GM19438 (cell line): ENCODE data around the gene EIF2B2.
A peak's percentile ranks its signal among the peaks of the same experiment; 100 is the strongest.

Source experiments
- ATAC-seq: cut with Tn5 transposase; IDR thresholded peaks from one replicate; pipeline ENCODE4 v1.9.1; 2021; ENCODE audit warnings: low read depth; ENCODE audit not compliant: unreplicated experiment

EIF2B2 gene

DNA sequence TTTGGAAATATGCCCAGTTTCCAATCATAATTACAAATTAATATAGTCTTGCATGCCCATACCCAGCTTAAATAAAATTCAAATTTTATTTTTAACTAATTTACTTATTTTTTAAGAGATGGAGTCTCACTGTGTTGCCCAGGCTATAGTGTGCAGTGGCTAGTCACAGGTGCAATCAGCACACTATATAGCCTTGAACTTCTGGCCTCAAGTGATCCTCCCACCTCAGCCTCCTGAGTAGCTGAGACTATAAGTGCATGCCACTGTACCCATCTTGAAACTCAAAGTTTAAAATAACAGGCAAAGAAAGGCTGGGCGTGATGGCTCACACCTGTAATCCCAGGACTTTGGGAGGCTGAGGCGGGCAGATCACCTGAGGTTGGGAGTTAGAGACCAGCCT lies 38.2 kb downstream of the EIF2B2 start:
- no peak for ATAC-seq

- ATAC-seq: no peak
These were observed 38.9 kb downstream of the EIF2B2 start for GRCh38 chr14:75041613-75042012.

- no peak for ATAC-seq
These were observed 39.3 kb downstream of the EIF2B2 start for GRCh38 chr14:75042035-75042434.

DNA sequence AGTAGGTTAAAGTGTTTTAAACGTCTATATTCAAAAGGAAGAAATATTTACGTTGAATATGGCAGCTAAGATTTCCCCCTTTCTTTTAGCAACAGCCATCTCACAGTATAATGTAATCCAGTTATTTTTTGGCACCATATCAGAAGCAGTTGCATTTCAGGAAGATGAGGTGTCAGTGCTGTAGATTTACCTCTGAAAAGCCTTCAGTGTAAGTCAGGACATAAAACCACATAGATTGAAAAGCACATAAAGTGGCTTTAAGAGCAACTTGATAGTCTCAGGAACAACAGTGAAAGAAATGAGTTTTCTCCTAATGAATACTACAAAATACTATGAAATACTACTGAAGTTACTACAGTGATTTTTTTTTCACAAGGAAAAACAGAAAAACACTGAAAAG lies 41.6 kb downstream of the EIF2B2 start:
- no peak for ATAC-seq

GRCh38 chr14:75044752-75045151 lies 42.0 kb downstream of the EIF2B2 start:
- no peak for ATAC-seq

- no peak for ATAC-seq
These were observed 43.6 kb downstream of the EIF2B2 start for GRCh38 chr14:75046275-75046674.

DNA sequence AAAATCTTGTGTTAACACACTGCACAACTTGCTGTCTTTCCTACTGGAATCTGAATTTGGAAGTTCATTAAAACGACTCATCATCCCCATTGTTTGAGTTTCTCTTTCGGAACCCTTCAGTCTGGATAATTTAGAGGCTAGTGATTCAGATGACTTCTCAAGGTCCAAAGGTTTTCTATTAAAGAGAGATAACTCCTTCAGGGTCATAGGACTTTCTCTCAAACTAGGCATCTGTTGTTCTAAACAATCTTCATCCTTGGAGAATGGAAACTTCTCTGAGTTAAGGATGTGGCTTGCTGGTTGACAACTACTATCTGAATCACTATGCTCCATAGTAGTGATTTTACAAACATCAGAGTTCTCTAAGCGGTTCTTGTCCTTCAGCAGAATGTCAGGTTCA lies 44.2 kb downstream of the EIF2B2 start:
- no peak for ATAC-seq

GRCh38 chr14:75047506-75047905 lies 44.8 kb downstream of the EIF2B2 start:
- ATAC-seq: no peak

DNA sequence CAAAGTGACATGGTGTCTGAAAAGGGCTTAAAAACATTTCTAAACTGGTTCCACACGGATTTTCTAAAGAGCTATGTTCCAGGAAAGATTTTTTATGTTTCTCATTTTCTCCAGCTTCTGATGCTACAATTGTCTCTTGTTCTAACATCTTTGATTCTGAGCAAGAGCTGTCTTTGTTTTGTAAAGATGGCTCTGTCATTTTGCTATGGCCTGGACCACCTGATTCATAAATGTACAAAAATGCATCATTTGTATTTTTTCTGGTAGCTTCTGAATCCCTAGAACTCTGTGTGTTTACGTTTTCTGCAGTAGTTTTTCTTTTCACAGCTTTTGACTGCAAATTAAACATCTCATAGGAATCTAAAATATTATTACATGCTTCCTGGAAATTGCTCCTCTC lies 45.4 kb downstream of the EIF2B2 start:
- no peak for ATAC-seq

DNA sequence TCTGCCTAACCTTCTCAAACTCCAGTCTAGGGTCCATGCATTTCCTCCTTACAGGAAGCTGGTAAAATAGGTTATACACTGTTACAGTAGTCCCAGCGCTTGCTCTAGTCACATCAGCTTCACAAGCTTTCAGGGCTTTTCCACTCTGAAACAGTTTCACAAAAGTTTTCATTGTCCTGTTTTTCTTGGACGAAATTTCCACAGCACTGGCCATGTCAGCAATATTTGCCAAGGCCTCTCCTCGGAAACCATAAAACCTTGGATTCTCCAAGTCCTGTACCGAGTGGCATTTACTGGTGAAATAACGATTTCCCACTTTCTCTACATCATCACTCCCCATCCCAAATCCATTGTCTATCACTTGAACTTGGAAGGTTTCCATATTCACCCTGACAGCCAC lies 46.4 kb downstream of the EIF2B2 start:
- ATAC-seq: no peak

- ATAC-seq: no peak
These were observed 47.0 kb downstream of the EIF2B2 start for GRCh38 chr14:75049731-75050201.

DNA sequence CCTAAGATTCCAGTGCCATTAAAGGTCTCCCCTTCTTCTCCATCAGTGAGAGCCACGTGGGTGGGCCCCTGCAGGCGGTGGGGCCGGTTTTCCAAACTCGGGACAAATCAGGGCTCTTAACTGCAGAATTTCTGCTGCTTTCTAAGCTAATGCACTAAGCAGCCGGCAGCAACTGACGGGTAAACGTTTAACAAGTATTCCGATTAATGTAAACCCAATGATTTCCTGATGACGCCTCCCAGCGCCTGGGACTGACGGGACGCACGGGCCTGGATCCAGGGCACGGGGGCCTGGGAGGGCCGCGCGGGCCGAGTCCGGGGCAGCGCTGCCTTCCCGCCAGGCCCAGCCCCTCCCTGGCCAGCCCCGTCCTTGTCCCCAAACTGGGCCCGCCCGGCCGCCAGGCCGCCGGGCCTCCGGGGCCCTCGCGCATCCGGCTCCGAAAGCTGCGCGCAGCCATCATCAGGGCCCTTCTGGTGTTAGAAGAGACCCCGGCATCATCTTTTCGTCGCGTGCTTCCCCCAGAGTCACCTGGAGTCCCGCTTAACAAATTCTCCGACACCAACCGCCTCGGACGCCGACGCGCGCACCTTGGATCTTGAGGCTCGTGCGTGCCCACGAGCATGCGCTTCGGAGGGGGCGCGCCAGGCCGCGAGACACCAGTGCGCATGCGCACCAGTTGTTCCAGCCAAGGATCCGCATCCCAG lies 48.3 kb downstream of the EIF2B2 start, which contains the start of gene MLH3:
Gene MLH3, minus strand, starts transcription at position 616 of the 704 bp plus-strand sequence. CDS start 1,812 bp downstream, outside the sequence.
- ATAC-seq: peak; percentile 58

DNA sequence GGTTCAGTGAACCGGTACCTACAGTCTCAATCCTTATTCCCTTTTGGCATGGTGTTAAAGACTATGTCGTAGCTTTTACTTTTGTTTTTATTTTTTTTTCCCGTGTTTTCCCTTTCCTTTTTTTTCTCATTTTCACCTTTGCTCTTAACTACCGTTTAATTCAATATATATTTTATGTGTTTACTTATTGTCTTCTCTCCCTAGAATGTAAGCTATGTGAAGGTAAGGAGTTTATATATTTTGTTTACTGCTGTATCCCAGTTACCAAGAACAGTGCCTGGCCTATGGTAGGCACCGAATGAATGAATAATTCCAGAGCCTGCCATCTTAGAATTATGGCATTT lies 48.8 kb downstream of the EIF2B2 start:
- no peak for ATAC-seq

DNA sequence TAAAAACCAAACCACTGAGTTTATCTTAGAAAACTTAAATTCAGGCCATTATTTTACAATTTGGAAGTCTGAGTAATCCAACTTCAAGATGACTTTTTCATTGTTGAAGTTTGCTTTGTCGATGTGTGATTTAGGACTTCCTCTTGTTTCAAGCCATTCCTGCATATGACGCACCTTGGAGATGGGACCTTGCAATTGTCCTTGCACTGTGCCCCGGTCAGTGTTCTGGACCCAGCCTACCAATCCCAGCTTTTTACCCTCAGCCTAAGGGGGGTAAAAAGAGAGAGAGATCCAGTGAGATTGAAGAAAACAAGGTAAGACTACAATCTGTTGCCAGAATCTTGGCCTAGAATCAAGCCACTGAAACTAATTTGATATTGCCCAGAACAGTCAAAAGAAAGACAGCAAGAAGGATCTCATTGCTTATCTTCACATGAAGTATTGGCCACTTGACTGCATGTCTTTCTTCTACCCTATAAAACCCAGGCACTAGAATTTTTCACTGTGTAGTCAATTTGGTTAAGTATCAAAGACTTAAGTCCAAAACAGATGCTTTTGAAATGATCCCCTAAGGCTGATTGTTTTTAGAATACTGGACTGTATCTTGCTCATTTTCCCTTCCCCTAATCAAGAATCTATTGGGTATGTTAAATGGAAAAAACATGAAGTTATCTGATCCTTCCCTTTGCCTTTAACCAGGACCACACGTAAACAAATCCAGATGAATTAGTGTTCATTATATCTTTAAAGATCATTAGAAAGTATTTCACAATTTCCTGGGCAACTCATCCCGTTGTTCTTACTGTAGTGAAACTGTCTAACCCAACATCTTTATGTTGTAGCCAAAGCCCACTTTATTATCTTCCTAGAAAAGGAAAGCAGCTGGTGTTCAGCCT lies 50.9 kb downstream of the EIF2B2 start:
- no peak for ATAC-seq

DNA sequence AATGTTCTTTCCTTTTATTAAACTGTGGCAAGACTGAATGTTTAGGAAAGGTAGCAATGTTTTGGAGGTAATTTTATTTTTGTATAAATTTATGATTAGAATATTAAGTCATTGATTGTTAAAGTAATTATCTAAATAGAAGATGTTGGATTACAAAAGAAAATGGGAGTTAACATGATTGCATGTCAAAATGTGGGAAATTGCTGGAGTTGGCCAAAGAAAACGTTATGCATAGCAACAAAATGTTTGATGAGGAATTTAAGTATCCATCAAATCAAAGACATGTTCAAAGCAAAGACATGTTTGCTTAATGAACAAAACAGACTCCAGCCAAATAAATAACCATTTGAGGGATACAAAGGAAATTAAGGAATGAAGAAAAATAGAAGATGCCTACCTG lies 51.7 kb downstream of the EIF2B2 start:
- no peak for ATAC-seq

GRCh38 chr14:75059642-75060041 lies 56.9 kb downstream of the EIF2B2 start:
- no peak for ATAC-seq

DNA sequence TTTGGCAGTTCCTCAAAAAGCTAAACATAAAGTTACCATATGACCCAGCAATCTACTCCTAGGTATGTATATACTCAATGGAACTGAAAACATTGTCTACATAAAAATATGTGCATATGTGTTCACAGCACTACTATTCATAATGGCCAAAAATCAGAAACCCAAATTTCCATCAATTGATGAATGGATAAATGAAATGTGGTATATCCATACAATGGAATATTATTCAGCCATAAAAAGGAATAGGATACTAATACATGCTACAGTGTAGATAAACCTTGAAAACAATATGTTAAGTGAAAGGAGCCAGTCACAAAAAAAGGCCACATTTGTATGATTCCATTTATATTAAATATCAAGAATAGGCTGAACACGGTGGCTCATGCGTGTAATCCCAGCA lies 57.7 kb downstream of the EIF2B2 start:
- no peak for ATAC-seq
